Measurements from ENCODE around the gene FUZ.

- TF ChIP-seq CTCF (IDR thresholded peaks at IDR 0.05): no peak
- no peak for TF ChIP-seq REST (IDR thresholded peaks at IDR 0.05; ENCODE audit: insufficient read depth in 1 of 2, low read depth in 2 of 2, low read length in 1 of 2)
- TF ChIP-seq SIN3A (IDR thresholded peaks at IDR 0.05; ENCODE audit: borderline replicate concordance, insufficient read depth, low read depth, low read length): no peak
These were observed 27.2 kb upstream of the FUZ start for GRCh38 chr19:49840321-49840720.
